HG02571 (cell line): Measurements from ENCODE around the gene CHAT.

Experiments used
- ATAC-seq: cut with Tn5 transposase; IDR thresholded peaks from one replicate; pipeline ENCODE4 v1.9.1; 2021; ENCODE audit warnings: mild to moderate bottlenecking, moderate library complexity; ENCODE audit not compliant: unreplicated experiment

Gene CHAT

GRCh38 chr10:49627644-49628247 is 13.9 kb downstream of the CHAT start:
- ATAC-seq, result no peak

GRCh38 chr10:49628599-49628998 is 14.8 kb downstream of the CHAT start:
- ATAC-seq, result no peak

- ATAC-seq, result no peak
These were observed 15.6 kb downstream of the CHAT start for GRCh38 chr10:49629431-49629881.

- ATAC-seq, result no peak
These were observed 18.1 kb downstream of the CHAT start for GRCh38 chr10:49631975-49632374.

GRCh38 chr10:49632406-49633317 is 18.8 kb downstream of the CHAT start:
- no peak for ATAC-seq

GRCh38 chr10:49633327-49634068 is 19.7 kb downstream of the CHAT start:
- no peak for ATAC-seq

GRCh38 chr10:49634069-49634660 is 20.3 kb downstream of the CHAT start:
- no peak for ATAC-seq

- ATAC-seq, result no peak
These were observed 28.5 kb downstream of the CHAT start for GRCh38 chr10:49642311-49642710.

GRCh38 chr10:49643241-49644034 is 29.6 kb downstream of the CHAT start:
- no peak for ATAC-seq

GRCh38 chr10:49644035-49644646 is 30.3 kb downstream of the CHAT start:
- ATAC-seq, result no peak

GRCh38 chr10:49645417-49645816 is 31.6 kb downstream of the CHAT start:
- ATAC-seq, result no peak

GRCh38 chr10:49645871-49646870 is 32.3 kb downstream of the CHAT start:
- no peak for ATAC-seq

- no peak for ATAC-seq
These were observed 33.7 kb downstream of the CHAT start for GRCh38 chr10:49647554-49647953.

- no peak for ATAC-seq
These were observed 34.4 kb downstream of the CHAT start for GRCh38 chr10:49647985-49648795.

- ATAC-seq, result no peak
These were observed 35.5 kb downstream of the CHAT start for GRCh38 chr10:49649294-49649693.

GRCh38 chr10:49649936-49650723 is 36.3 kb downstream of the CHAT start:
- ATAC-seq, result no peak

- ATAC-seq, result no peak
These were observed 36.8 kb downstream of the CHAT start for GRCh38 chr10:49650724-49651034.
